ENCODE measurements around the gene RASGRP4.
A peak's percentile ranks its signal among the peaks of the same experiment; 100 is the strongest.

The RASGRP4 gene

DNA sequence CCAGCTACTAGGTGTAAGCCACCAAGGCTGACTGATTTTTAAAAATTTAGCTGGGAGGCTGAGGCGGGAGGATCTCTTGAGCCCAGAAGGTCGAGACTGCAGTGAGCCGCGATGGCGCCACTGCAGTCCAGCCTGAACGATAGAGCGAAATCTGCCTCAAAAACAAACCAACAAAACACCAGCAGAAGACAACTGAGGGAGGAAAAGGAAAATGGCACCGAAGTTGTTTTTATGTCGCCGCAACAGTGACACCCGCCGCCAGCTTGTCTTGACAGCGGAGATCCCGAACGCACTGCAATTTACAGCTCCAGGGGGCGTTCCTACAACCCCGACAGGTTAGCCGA is 23.4 kb downstream of the RASGRP4 start:
- no peak for DNase-seq
- TF ChIP-seq, protein P1, sequence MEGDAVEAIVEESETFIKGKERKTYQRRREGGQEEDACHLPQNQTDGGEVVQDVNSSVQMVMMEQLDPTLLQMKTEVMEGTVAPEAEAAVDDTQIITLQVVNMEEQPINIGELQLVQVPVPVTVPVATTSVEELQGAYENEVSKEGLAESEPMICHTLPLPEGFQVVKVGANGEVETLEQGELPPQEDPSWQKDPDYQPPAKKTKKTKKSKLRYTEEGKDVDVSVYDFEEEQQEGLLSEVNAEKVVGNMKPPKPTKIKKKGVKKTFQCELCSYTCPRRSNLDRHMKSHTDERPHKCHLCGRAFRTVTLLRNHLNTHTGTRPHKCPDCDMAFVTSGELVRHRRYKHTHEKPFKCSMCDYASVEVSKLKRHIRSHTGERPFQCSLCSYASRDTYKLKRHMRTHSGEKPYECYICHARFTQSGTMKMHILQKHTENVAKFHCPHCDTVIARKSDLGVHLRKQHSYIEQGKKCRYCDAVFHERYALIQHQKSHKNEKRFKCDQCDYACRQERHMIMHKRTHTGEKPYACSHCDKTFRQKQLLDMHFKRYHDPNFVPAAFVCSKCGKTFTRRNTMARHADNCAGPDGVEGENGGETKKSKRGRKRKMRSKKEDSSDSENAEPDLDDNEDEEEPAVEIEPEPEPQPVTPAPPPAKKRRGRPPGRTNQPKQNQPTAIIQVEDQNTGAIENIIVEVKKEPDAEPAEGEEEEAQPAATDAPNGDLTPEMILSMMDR (IDR thresholded peaks at IDR 0.05; ENCODE audit: low read depth, low read length, missing control alignments) = no peak
- no peaks in the 10 kb centered on the region for H3K27me3 ChIP-seq (replicated peaks)
- in situ Hi-C loops (cut with HindIII; ENCODE audit: low pct_ligation_motif_present, low sequenced_read_pairs) = no loop called here
- no peaks in the 10 kb centered on the region for H3K36me3 ChIP-seq (replicated peaks)
- H3K4me3 ChIP-seq (ENCODE audit: low read depth, low read length) = peak overlapping the region; percentile 45
- H3K27ac ChIP-seq = no peak overlapping the region

- TF ChIP-seq, protein P1 (IDR thresholded peaks at IDR 0.05; ENCODE audit: low read depth, low read length, missing control alignments) = no peak
- Histone ChIP-seq H3K27ac (no peak overlapping the region), H3K36me3 (replicated peaks) (peaks cover 2% of the 10 kb centered on the region), H3K4me3 (ENCODE audit: low read depth, low read length) (no peak overlapping the region), H3K27me3 (replicated peaks) (no peaks in the 10 kb centered on the region)
- in situ Hi-C loops (cut with HindIII; ENCODE audit: low pct_ligation_motif_present, low sequenced_read_pairs) = no loop called here
- DNase-seq = peak; percentile 14
Measured at GRCh38 chr19:38401148-38401547, 24.9 kb downstream of the RASGRP4 start.

DNA sequence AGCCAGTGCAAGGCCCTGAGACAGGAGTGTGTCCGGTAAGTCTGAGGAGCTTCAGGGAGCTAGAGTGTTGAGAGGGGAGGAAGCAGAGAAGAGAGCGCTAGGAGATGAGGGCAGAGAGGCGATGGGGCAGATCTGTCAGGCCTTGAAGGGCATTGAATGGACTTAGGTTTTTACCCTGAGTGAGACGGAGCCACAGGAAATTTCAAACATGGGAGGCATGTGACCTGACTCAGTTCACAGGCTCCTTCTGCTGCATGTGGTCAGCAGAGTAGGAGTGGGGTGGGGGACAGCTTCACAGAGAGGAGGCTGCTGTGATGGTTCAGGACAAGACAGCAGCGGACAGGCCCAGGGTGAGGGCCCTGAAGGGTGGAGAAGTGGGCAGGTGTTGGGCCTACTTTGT is 25.7 kb downstream of the RASGRP4 start:
- TF ChIP-seq, protein P1 (IDR thresholded peaks at IDR 0.05; ENCODE audit: low read depth, low read length, missing control alignments) = no peak
- in situ Hi-C loops (cut with HindIII; ENCODE audit: low pct_ligation_motif_present, low sequenced_read_pairs) = no loop called here
- Histone ChIP-seq H3K36me3 (replicated peaks) (peaks cover 4% of the 10 kb centered on the region), H3K4me3 (ENCODE audit: low read depth, low read length) (no peak overlapping the region), H3K27me3 (replicated peaks) (no peaks in the 10 kb centered on the region), H3K27ac (no peak overlapping the region)
- DNase-seq = no peak

DNA sequence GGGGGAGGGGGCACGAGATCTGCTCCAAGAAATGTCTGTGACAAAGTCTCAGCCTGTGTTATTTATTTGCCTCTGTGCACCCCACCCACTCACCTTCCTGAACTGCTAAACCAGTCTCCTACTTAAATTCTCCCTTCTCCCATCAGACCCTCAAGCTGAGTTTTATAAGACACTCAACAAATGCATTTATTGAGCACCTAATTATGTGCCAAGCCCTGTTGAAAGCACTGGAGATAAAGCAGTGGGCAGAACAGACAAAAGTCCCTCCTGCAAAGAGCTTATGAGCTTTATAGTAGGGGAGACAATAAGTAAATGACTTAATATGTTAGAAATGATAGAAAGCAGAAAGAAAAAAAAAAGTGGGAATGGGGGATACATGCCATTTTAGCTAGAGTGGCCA is 26.5 kb downstream of the RASGRP4 start:
- Histone ChIP-seq H3K27ac (no peak overlapping the region), H3K4me3 (ENCODE audit: low read depth, low read length) (no peak overlapping the region), H3K27me3 (replicated peaks) (no peaks in the 10 kb centered on the region), H3K36me3 (replicated peaks) (peaks cover 4% of the 10 kb centered on the region)
- no peak for DNase-seq
- in situ Hi-C loops (cut with HindIII; ENCODE audit: low pct_ligation_motif_present, low sequenced_read_pairs) = no loop called here
- TF ChIP-seq, protein P1 (IDR thresholded peaks at IDR 0.05; ENCODE audit: low read depth, low read length, missing control alignments) = no peak

GRCh38 chr19:38399081-38399480 is 26.9 kb downstream of the RASGRP4 start:
- in situ Hi-C loops (cut with HindIII; ENCODE audit: low pct_ligation_motif_present, low sequenced_read_pairs) = no loop called here
- no peak for DNase-seq
- TF ChIP-seq, protein P1 (IDR thresholded peaks at IDR 0.05; ENCODE audit: low read depth, low read length, missing control alignments) = no peak
- Histone ChIP-seq H3K27me3 (replicated peaks) (no peaks in the 10 kb centered on the region), H3K36me3 (replicated peaks) (peaks cover 4% of the 10 kb centered on the region), H3K27ac (no peak overlapping the region), H3K4me3 (ENCODE audit: low read depth, low read length) (no peak overlapping the region)

DNA sequence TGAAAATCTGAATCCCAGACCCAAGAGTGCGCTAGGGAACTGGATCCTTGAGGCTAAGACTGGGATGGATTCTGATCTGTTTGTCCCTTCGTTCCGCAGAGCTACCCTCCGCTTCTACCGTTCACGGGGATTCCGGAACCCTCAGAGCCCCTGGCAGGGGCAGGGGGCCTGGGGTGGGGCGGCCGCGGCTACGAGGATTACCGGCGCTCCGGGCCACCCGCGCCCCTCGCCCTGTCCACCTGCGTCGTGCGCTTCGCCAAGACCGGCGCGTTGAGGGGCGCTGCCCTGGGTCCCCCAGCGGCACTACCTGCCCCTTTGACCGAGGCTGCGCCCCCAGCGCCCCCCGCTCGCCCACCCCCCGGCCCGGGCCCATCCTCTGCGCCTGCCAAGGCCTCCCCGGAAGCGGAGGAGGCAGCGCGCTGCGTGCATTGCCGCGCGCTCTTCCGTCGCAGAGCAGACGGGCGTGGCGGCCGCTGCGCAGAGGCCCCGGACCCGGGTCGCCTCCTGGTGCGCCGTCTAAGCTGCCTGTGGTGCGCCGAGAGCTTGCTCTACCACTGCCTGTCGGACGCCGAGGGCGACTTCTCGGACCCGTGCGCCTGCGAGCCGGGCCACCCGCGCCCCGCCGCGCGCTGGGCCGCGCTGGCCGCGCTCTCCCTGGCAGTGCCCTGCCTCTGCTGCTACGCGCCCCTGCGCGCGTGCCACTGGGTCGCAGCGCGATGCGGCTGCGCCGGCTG is 30.5 kb downstream of the RASGRP4 start:
- no peak for DNase-seq
- Histone ChIP-seq H3K27ac (no peak overlapping the region), H3K4me3 (ENCODE audit: low read depth, low read length) (no peak overlapping the region), H3K36me3 (replicated peaks) (peaks cover 13% of the 10 kb centered on the region), H3K27me3 (replicated peaks) (no peaks in the 10 kb centered on the region)
- TF ChIP-seq, protein P1 (IDR thresholded peaks at IDR 0.05; ENCODE audit: low read depth, low read length, missing control alignments) = no peak
- in situ Hi-C loops (cut with HindIII; ENCODE audit: low pct_ligation_motif_present, low sequenced_read_pairs) = no loop called here

Measured in brain microvascular endothelial cell (primary cell).